22Rv1 (cell line): ENCODE measurements around the gene KIF17.

Experiments
- H3K27ac ChIP-seq: fragments of 450-650 bp; 2 replicates; pipeline ENCODE4 v1.5.1; 2017
- ZFX ChIP-seq: fragments of 450-650 bp; IDR thresholded peaks from 2 replicates; pipeline ENCODE4 v1.6.1; 2017; ENCODE audit warnings: antibody characterized with exemption, borderline replicate concordance
- TF ChIP-seq, protein P1 (sequence below): fragments of 450-650 bp; IDR thresholded peaks from 2 replicates; pipeline ENCODE4 v1.5.1; 2017; ENCODE audit warnings: mild to moderate bottlenecking

Gene KIF17

DNA sequence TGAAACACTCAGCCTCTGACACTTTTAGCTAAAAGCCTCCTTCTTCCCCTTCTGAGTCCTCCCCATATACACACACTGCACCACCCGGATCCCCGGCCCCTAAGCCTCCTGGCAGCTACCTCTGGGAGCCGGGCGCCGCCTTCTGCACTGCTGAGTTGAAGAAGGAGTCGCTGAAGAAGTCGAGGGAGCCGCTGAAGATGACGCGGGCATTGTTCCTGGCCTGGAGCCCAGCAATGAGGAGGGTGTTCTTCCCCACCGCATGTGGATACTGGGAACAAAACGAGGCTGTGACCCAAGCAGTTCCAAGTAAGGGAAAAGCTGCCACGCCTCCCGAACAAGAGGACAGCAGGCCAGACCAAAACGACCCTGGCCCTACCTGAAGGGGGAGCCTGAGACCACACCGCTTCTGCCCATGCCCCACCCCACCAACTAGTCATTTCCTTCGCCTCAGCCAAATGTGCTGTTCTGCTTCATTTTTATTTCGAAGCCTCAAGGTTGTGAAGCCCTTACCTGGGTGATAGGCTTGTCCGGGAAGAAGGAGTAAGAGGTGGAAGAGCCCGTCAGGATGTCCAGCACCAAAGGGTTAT is 63.6 kb downstream of the KIF17 start:
- H3K27ac ChIP-seq, result no peak overlapping the region
- no peak for TF ChIP-seq ZFX
- TF ChIP-seq, protein P1, sequence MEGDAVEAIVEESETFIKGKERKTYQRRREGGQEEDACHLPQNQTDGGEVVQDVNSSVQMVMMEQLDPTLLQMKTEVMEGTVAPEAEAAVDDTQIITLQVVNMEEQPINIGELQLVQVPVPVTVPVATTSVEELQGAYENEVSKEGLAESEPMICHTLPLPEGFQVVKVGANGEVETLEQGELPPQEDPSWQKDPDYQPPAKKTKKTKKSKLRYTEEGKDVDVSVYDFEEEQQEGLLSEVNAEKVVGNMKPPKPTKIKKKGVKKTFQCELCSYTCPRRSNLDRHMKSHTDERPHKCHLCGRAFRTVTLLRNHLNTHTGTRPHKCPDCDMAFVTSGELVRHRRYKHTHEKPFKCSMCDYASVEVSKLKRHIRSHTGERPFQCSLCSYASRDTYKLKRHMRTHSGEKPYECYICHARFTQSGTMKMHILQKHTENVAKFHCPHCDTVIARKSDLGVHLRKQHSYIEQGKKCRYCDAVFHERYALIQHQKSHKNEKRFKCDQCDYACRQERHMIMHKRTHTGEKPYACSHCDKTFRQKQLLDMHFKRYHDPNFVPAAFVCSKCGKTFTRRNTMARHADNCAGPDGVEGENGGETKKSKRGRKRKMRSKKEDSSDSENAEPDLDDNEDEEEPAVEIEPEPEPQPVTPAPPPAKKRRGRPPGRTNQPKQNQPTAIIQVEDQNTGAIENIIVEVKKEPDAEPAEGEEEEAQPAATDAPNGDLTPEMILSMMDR, result no peak

- no peak overlapping the region for H3K27ac ChIP-seq
- no peak for TF ChIP-seq ZFX
- TF ChIP-seq, protein P1, result no peak
Observed at GRCh38 chr1:20652300-20652699, 65.5 kb downstream of the KIF17 start.

DNA sequence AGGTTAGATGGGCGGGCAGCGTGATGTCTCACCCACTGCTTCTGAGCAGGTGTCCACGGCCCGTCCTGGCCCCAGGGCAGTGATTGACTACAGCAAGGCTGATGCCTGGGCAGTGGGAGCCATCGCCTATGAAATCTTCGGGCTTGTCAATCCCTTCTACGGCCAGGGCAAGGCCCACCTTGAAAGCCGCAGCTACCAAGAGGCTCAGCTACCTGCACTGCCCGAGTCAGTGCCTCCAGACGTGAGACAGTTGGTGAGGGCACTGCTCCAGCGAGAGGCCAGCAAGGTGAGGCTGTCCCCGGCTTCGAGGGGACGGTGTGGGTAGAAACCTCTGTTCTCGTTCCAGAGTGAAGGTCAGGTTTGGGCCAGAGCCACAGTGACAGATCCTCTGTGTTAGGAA is 68.9 kb downstream of the KIF17 start:
- TF ChIP-seq, protein P1, result no peak
- TF ChIP-seq ZFX, result no peak

DNA sequence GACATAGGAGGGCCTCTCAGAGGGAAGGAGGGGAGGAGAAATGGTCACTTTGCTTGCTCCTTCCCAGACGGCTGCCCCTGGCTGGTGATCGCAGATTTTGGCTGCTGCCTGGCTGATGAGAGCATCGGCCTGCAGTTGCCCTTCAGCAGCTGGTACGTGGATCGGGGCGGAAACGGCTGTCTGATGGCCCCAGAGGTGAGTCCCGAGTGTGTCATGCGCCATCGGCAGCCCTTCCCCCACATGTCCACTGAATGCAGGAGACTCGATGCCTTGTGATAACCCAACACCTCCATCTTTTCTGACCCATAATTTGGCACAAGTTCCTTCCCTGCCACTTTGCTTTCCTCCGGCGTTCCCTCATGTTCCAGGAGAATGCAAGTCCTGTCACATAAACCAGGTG is 69.4 kb downstream of the KIF17 start:
- TF ChIP-seq, protein P1, result no peak
- TF ChIP-seq ZFX, result no peak
- no peak overlapping the region for H3K27ac ChIP-seq

More for the DNA sequence above, 68.9 kb downstream of the KIF17 start:
- H3K27ac ChIP-seq, result no peak overlapping the region

DNA sequence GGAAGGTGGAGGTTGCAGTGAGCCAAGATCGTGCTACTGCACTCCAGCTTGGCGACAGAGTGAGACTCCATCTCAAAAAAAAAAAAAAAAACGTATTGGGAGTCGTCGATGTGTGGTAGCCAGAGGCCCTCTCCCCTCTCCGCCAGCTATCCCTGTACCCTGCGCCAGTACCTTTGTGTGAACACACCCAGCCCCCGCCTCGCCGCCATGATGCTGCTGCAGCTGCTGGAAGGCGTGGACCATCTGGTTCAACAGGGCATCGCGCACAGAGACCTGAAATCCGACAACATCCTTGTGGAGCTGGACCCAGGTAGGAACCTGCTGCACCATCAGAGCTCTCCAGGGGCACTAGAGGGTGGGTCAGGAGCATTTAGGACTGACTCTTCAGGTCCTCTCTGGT is 72.4 kb downstream of the KIF17 start:
- H3K27ac ChIP-seq, result no peak overlapping the region
- TF ChIP-seq ZFX, result no peak
- TF ChIP-seq, protein P1, result no peak

GRCh38 chr1:20644416-20644815 is 73.4 kb downstream of the KIF17 start:
- H3K27ac ChIP-seq, result no peak overlapping the region
- TF ChIP-seq ZFX, result no peak
- TF ChIP-seq, protein P1, result no peak

GRCh38 chr1:20643080-20643479 is 74.7 kb downstream of the KIF17 start:
- H3K27ac ChIP-seq, result no peak overlapping the region
- no peak for TF ChIP-seq ZFX

DNA sequence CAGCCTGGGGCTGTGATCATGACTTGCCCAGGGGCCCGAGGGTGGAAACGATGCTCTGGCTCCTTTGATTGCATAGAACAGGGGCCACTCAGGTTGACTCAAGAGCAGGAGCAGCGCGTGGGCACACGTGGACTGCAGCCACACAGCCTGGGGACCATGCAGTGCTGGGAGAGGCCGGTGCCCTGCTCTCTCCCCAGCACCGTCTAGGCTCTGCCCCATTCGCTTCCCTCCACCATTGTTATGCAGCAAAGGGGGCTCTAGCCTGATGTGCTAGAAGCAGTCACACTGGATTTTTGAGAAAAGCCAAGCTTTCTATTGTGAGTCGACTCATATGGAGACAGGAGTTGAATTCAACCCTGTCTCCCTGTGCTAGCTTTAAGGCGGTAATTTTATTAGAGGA is 75.8 kb downstream of the KIF17 start:
- no peak for TF ChIP-seq ZFX
- TF ChIP-seq, protein P1, result no peak
- no peak overlapping the region for H3K27ac ChIP-seq
